Parathyroid adenoma (tissue), 2 donors: ENCODE data around the gene PRR19.

Source experiments
- H2AFZ ChIP-seq: fragments of 300-600 bp; sonication (generic); one replicate; pipeline ENCODE4 v1.7.0; 2017; ENCODE audit warnings: antibody characterized with exemption, mild to moderate bottlenecking
- H3K27ac ChIP-seq: fragments of 300-600 bp; sonication (generic); one replicate; pipeline ENCODE4 v1.7.0; 2017
- H3K27me3 ChIP-seq: fragments of 300-600 bp; sonication (generic); one replicate; pipeline ENCODE4 v1.7.0; 2017; ENCODE audit warnings: low read length; ENCODE audit not compliant: control insufficient read depth, insufficient read depth
- H3K36me3 ChIP-seq: fragments of 300-600 bp; sonication (generic); one replicate; pipeline ENCODE4 v1.7.0; 2017; ENCODE audit warnings: low read length; ENCODE audit not compliant: control insufficient read depth, insufficient read depth
- H3K4me1 ChIP-seq: fragments of 300-600 bp; sonication (generic); one replicate; pipeline ENCODE4 v1.7.0; 2017; ENCODE audit warnings: control low read depth
- H3K4me2 ChIP-seq: fragments of 300-600 bp; sonication (generic); one replicate; pipeline ENCODE4 v1.7.0; 2017; ENCODE audit warnings: low read length
- H3K4me3 ChIP-seq: fragments of 300-600 bp; sonication (generic); one replicate; pipeline ENCODE4 v1.7.0; 2017; ENCODE audit warnings: low read depth, low read length
- H3K79me2 ChIP-seq: fragments of 300-600 bp; sonication (generic); one replicate; pipeline ENCODE4 v1.7.0; 2017; ENCODE audit warnings: control low read depth
- H3K9ac ChIP-seq: fragments of 300-600 bp; sonication (generic); one replicate; pipeline ENCODE4 v1.7.0; 2017; ENCODE audit warnings: mild to moderate bottlenecking
- H3K9me3 ChIP-seq: fragments of 300-600 bp; sonication (generic); one replicate; pipeline ENCODE4 v1.7.0; 2017; ENCODE audit warnings: low read length; ENCODE audit not compliant: control insufficient read depth
- TF ChIP-seq, protein P1 (sequence below): fragments of 300-600 bp; sonication (generic); IDR thresholded peaks from one replicate; pipeline ENCODE4 v1.7.0; 2017; ENCODE audit warnings: antibody characterized with exemption, mild to moderate bottlenecking
- donor health status: primary hyperparathyroidism.

The PRR19 gene

DNA sequence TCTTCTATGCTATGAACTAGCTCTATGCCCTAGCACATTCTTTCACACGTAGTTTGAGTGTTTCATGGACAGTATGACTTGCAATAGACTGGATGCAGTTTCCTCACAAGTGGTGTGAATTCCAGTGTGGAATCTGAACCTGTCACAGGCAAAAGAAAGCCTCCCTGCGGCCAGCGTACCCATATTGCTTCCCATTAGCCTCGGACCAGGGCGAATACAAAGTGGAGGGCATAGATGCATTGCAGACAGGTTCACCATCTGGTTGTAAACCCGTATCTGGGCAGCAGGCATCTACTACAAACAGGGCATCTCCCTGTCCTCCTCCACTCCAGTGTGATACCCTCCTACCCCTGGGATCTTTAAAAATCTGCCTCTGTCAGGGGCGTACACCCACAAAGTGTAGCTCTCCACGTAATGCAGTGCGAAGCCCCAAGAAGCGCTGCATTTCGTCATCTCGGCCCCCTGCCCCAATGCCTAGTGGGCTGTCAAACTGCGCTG is 34.2 kb upstream of the PRR19 start:
- Histone ChIP-seq H3K4me3 (peak overlapping the region; percentile 99), H3K27ac (peak overlapping the region; percentile 98), H3K4me1 (peaks cover 16% of the 10 kb centered on the region), H3K4me2 (peak overlapping the region; percentile 99), H3K79me2 (peaks cover 28% of the 10 kb centered on the region), H3K27me3 (no peaks in the 10 kb centered on the region), H3K36me3 (no peaks in the 10 kb centered on the region), H3K9ac (peak overlapping the region; percentile 39), H2AFZ (peak overlapping the region; percentile 96), H3K9me3 (no peaks in the 10 kb centered on the region)
- TF ChIP-seq, protein P1, sequence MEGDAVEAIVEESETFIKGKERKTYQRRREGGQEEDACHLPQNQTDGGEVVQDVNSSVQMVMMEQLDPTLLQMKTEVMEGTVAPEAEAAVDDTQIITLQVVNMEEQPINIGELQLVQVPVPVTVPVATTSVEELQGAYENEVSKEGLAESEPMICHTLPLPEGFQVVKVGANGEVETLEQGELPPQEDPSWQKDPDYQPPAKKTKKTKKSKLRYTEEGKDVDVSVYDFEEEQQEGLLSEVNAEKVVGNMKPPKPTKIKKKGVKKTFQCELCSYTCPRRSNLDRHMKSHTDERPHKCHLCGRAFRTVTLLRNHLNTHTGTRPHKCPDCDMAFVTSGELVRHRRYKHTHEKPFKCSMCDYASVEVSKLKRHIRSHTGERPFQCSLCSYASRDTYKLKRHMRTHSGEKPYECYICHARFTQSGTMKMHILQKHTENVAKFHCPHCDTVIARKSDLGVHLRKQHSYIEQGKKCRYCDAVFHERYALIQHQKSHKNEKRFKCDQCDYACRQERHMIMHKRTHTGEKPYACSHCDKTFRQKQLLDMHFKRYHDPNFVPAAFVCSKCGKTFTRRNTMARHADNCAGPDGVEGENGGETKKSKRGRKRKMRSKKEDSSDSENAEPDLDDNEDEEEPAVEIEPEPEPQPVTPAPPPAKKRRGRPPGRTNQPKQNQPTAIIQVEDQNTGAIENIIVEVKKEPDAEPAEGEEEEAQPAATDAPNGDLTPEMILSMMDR, result no peak

GRCh38 chr19:42268142-42268703 is 33.7 kb upstream of the PRR19 start:
- TF ChIP-seq, protein P1, result no peak
- no peaks in the 10 kb centered on the region for H3K36me3 ChIP-seq
- H3K9me3 ChIP-seq, result no peaks in the 10 kb centered on the region
- H2AFZ ChIP-seq, result peak overlapping the region; percentile 96
- peak overlapping the region; percentile 99 for H3K4me3 ChIP-seq
- peaks cover 33% of the 10 kb centered on the region for H3K79me2 ChIP-seq
- H3K27me3 ChIP-seq, result no peaks in the 10 kb centered on the region
- peak overlapping the region; percentile 98 for H3K27ac ChIP-seq
- peak overlapping the region; percentile 99 for H3K4me2 ChIP-seq
- peaks cover 16% of the 10 kb centered on the region for H3K4me1 ChIP-seq
- H3K9ac ChIP-seq, result peak overlapping the region; percentile 39

DNA sequence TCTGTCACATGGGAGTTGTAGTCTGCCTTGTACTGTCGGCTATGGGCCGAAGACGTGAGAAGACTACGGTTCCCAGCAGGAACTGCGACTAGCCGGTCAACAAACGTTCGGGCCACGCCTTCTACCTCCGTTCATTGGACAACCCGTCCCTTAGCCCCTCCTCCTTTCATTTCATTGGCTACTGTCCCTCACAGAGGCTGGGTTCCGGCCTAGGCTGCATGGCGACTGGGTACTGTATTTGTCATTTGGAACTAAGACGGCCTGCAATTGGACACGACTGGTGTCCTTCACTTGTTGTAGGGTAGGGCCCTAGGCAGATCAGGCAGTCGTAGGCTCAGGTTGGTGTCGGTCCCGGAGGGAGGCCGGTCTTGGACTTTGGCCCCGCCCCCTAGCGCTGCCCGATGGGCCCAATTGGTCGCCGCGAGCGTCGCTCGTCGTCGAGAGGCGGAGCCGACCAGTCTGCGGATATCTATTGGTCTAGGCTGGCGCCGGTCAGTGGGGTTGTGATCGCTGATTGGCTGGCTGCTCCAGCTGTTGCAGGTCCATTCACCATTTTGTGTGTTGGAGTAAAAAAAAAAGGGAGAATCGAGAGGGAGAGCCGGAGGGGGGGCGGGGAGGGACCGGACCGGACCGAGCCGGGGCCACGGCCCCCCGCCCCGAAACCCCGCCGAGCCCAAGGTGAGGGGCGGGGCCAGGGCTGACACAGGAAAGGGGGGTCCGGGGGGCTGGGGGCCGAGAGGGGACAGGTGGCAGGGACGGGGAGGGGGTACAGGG is 33.0 kb upstream of the PRR19 start, which contains the start of gene CIC:
Gene CIC (plus strand): TSS at position 549 of the 774 bp plus-strand sequence. CDS start 2,532 bp downstream, outside the sequence.
- peak within 1 kb of the TSS; percentile 46 for H3K9ac ChIP-seq
- TF ChIP-seq, protein P1, result no peak
- H3K79me2 ChIP-seq, result peaks cover 38% of the 10 kb centered on the region
- H3K27ac ChIP-seq, result peak within 1 kb of the TSS; percentile 98
- H3K4me1 ChIP-seq, result peaks cover 16% of the 10 kb centered on the region
- no peaks in the 10 kb centered on the region for H3K36me3 ChIP-seq
- peak within 1 kb of the TSS; percentile 96 for H2AFZ ChIP-seq
- no peaks in the 10 kb centered on the region for H3K27me3 ChIP-seq
- no peaks in the 10 kb centered on the region for H3K9me3 ChIP-seq
- H3K4me2 ChIP-seq, result peak within 1 kb of the TSS; percentile 99
- H3K4me3 ChIP-seq, result peak within 1 kb of the TSS; percentile 99

DNA sequence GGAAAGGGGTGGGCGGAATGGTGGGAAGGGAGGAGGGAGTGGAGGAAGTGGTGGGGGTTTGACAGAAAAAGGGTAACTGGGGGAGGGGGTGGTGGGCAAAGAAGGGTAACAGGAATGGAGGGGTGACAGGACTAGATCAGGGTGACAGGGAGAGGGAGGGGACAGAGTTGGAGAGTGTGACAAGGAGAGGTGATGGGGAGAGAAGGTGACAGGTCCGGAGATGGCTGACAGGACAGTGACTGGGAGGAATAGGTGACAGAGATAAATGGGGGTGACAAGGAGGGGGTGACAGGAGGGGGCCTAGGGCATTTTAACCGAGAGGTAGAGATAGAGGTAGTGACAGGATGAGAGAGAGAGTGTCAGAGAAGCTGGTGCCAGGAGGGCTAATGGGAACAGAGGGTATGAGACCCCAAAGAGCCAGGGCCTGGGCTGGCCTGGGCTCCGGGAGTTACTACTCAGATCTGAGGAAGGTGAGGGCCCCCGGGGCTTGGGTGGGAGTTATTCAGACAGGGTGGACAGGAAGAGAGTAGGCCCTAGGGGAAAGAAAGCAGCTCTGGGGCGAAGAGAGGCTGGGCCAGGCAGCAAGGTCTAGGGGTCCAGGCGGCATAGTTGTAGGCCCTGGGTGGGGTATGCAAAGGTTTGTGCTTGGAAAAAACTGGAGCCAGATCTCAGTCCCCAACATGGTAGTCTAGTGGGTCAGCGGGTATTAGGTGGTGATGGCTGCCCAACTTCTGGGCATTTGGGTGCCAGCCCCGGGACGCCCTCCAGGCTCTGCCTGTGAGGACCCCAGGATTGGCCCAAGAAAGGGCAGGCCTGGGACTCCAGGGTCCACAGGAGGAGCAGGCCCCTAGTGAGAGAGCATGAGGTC is 32.2 kb upstream of the PRR19 start:
- H3K4me1 ChIP-seq, result peaks cover 16% of the 10 kb centered on the region
- TF ChIP-seq, protein P1, result no peak

More for the DNA sequence above, 32.2 kb upstream of the PRR19 start:
- Histone ChIP-seq H3K4me3 (peak overlapping the region; percentile 99), H3K36me3 (no peaks in the 10 kb centered on the region), H3K27me3 (no peaks in the 10 kb centered on the region), H3K9ac (peak overlapping the region; percentile 46), H3K27ac (peak overlapping the region; percentile 78), H3K9me3 (no peaks in the 10 kb centered on the region), H3K79me2 (peaks cover 45% of the 10 kb centered on the region), H2AFZ (peak overlapping the region; percentile 33), H3K4me2 (peak overlapping the region; percentile 99)
